Activated T-helper 17 cell treated with anti-CD3 and anti-CD28 coated beads, Interleukin-2, amount 50 U/mL, for 72 hours (primary cell): Measurements from ENCODE around the gene LCN15. TPM values are rescaled to one million over a fixed set of nuclear protein-coding genes. Genes with fewer than 3 reads are reported as not detected.
A peak's percentile ranks its signal among the peaks of the same experiment; 100 is the strongest.

ENCODE experiments used
- ATAC-seq: fragments of 150-1000 bp; cut with Tn5 transposase; replicated peaks from 2 replicates; pipeline ENCODE4 v1.10.0; 2021; ENCODE audit warnings: mild to moderate bottlenecking, moderate library complexity
- H3K27ac Mint-ChIP-seq: one replicate; pipeline ENCODE4 v1.8.0; 2022; ENCODE audit warnings: mixed read lengths
- H3K27me3 Mint-ChIP-seq: one replicate; pipeline ENCODE4 v1.8.0; 2022; ENCODE audit warnings: mixed read lengths
- H3K36me3 Mint-ChIP-seq: one replicate; pipeline ENCODE4 v1.8.0; 2022; ENCODE audit warnings: low read depth, mild to moderate bottlenecking, mixed read lengths
- H3K4me1 Mint-ChIP-seq: one replicate; pipeline ENCODE4 v1.8.0; 2022; ENCODE audit warnings: mixed read lengths
- H3K4me3 Mint-ChIP-seq: one replicate; pipeline ENCODE4 v1.8.0; 2022; ENCODE audit warnings: mild to moderate bottlenecking, mixed read lengths
- H3K9me3 Mint-ChIP-seq: one replicate; pipeline ENCODE4 v1.8.0; 2022; ENCODE audit warnings: mixed read lengths
- total RNA-seq, 2 donors: library from RNA; stranded (reverse); gene quantifications; one replicate each; pipeline ENCODE4 v1.2.3, GENCODE V29; 2022

LCN15 gene
- total RNA-seq, 2 donors from 2014 or later: not detected

DNA sequence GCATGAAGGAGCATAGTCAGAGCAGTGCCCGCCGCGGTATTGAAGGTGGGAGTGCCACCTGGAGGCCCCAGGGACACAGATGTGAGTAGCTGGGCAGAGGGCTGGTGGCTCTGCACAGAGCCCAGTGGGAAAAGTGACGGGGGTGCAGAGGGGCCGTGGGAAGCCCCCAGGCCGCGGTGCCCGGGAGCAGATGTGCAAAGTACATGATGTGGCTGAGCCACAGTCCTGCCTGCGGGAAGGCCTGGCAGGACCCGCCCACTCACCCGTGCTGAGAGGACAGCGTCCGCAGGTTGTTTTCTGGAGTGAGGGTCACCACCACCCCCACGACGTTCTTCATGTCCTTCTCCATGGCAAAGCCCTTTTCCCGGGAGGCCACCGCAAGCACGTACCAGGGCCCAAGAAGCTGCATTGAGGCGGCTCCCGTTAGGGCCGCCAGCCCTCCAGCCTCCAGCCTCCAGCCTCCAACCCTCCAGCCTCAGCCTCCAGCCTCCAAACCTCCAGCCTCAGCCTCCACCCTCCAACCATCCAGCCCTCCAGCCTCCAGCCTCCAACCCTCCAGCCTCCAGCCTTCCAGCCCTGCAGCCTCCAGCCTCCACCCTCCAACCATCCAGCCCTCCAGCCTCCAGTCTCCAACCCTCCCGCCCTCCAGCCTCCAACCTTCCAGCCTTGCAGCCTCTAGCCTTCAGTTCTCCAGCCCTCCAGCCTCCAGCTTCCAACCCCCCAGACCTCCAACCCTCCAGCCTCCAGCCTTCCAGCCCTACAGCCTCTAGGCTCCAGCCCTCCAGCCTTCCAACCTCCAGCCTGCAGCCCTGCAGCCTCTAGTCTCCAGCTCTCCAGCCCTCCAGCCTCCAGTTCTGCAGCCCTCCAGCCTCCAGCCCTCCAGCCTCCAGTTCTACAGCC is 16.9 kb downstream of the LCN15 start:
- no peaks in the 10 kb centered on the region for H3K36me3 Mint-ChIP-seq
- no peak overlapping the region for H3K27ac Mint-ChIP-seq
- H3K9me3 Mint-ChIP-seq: peaks cover 3% of the 10 kb centered on the region
- no peaks in the 10 kb centered on the region for H3K4me1 Mint-ChIP-seq
- H3K4me3 Mint-ChIP-seq: no peak overlapping the region
- ATAC-seq: no peak
- peaks cover 6% of the 10 kb centered on the region for H3K27me3 Mint-ChIP-seq

GRCh38 chr9:136746621-136747020 is 17.7 kb downstream of the LCN15 start:
- Mint-ChIP-seq H3K27ac (no peak overlapping the region), H3K4me1 (no peaks in the 10 kb centered on the region), H3K9me3 (no peaks in the 10 kb centered on the region), H3K36me3 (no peaks in the 10 kb centered on the region), H3K27me3 (peaks cover 6% of the 10 kb centered on the region), H3K4me3 (no peak overlapping the region)
- ATAC-seq: no peak

GRCh38 chr9:136746155-136746490 is 18.2 kb downstream of the LCN15 start:
- Mint-ChIP-seq H3K36me3 (no peaks in the 10 kb centered on the region), H3K4me1 (no peaks in the 10 kb centered on the region), H3K27me3 (peaks cover 6% of the 10 kb centered on the region), H3K27ac (no peak overlapping the region), H3K4me3 (no peak overlapping the region), H3K9me3 (no peaks in the 10 kb centered on the region)
- ATAC-seq: no peak

GRCh38 chr9:136745389-136746154 is 18.7 kb downstream of the LCN15 start:
- H3K36me3 Mint-ChIP-seq: no peaks in the 10 kb centered on the region
- no peak overlapping the region for H3K27ac Mint-ChIP-seq

DNA sequence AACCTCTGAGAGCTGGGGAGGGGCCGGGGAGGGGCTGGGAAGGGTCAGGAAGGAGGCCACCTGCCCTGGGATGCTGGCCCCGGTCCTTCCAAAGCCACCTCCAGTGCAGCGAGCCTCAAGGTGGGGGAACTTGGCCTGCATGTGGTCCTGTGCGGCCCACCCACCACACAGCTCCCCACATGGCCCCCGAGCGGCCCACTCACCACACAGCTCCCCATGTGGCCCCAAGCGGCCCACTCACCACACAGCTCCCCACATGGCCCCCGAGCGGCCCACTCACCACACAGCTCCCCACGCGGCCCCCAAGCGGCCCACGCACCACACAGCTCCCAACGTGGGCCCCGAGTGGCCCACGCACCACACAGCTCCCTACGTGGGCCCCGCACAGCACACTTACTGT is 19.5 kb downstream of the LCN15 start:
- Mint-ChIP-seq H3K27ac (no peak overlapping the region), H3K4me1 (no peaks in the 10 kb centered on the region), H3K27me3 (peaks cover 6% of the 10 kb centered on the region), H3K36me3 (no peaks in the 10 kb centered on the region), H3K9me3 (no peaks in the 10 kb centered on the region), H3K4me3 (no peak overlapping the region)
- ATAC-seq: no peak

More at GRCh38 chr9:136745389-136746154, 18.7 kb downstream of the LCN15 start:
- H3K4me1 Mint-ChIP-seq: no peaks in the 10 kb centered on the region
- H3K27me3 Mint-ChIP-seq: peaks cover 6% of the 10 kb centered on the region
- H3K4me3 Mint-ChIP-seq: no peak overlapping the region
- no peak for ATAC-seq
- H3K9me3 Mint-ChIP-seq: no peaks in the 10 kb centered on the region

- ATAC-seq: no peak
- no peaks in the 10 kb centered on the region for H3K9me3 Mint-ChIP-seq
- H3K4me1 Mint-ChIP-seq: no peaks in the 10 kb centered on the region
- no peak overlapping the region for H3K27ac Mint-ChIP-seq
- no peak overlapping the region for H3K4me3 Mint-ChIP-seq
- no peaks in the 10 kb centered on the region for H3K36me3 Mint-ChIP-seq
- H3K27me3 Mint-ChIP-seq: peaks cover 6% of the 10 kb centered on the region
These were observed 20.6 kb downstream of the LCN15 start for GRCh38 chr9:136743639-136744211.

GRCh38 chr9:136742591-136743391 is 21.5 kb downstream of the LCN15 start, which contains the start of gene LCN10:
Gene LCN10, minus strand, starts transcription at chr9:136742940. Its CDS starts 37 bp downstream, at chr9:136742903.
- H3K27ac Mint-ChIP-seq: no peak within 1 kb of the TSS
- no peak for ATAC-seq
- H3K9me3 Mint-ChIP-seq: no peaks in the 10 kb centered on the region
- peak within 1 kb of the TSS; percentile 61 for H3K4me3 Mint-ChIP-seq
- H3K36me3 Mint-ChIP-seq: no peaks in the 10 kb centered on the region
- no peaks in the 10 kb centered on the region for H3K4me1 Mint-ChIP-seq
- H3K27me3 Mint-ChIP-seq: peaks cover 3% of the 10 kb centered on the region

GRCh38 chr9:136741883-136742571 is 22.3 kb downstream of the LCN15 start:
- Mint-ChIP-seq H3K4me1 (no peaks in the 10 kb centered on the region), H3K27me3 (peaks cover 2% of the 10 kb centered on the region), H3K9me3 (no peaks in the 10 kb centered on the region), H3K4me3 (peak overlapping the region; percentile 61), H3K36me3 (no peaks in the 10 kb centered on the region), H3K27ac (no peak overlapping the region)
- peak; percentile 82 for ATAC-seq

GRCh38 chr9:136740971-136741882 is 23.1 kb downstream of the LCN15 start:
- no peaks in the 10 kb centered on the region for H3K36me3 Mint-ChIP-seq
- H3K27me3 Mint-ChIP-seq: no peaks in the 10 kb centered on the region
- no peak overlapping the region for H3K27ac Mint-ChIP-seq
- peak; percentile 23 for ATAC-seq
- H3K4me1 Mint-ChIP-seq: no peaks in the 10 kb centered on the region
- peak overlapping the region; percentile 61 for H3K4me3 Mint-ChIP-seq
- no peaks in the 10 kb centered on the region for H3K9me3 Mint-ChIP-seq

DNA sequence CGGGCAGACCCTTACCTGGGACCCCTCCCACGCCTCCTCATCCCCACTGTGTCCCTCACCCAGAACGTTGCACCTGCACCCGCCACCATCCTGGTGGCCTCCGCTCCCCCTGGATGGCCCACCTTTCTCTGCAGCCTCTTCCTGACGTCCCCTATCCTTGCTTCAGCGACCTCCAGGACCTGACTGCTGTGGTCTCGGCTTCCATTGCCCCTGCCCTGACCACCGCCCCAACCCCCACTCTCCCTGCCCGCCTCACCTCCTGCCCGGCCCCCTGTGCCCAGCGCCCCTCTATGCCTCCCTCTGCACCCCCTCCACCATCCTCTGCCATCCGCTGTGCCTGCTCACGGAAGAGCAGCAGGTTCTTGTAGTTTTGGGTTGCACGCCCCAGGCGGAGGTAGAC is 23.8 kb downstream of the LCN15 start:
- Mint-ChIP-seq H3K4me3 (no peak overlapping the region), H3K27ac (no peak overlapping the region), H3K4me1 (no peaks in the 10 kb centered on the region), H3K36me3 (no peaks in the 10 kb centered on the region), H3K9me3 (no peaks in the 10 kb centered on the region), H3K27me3 (no peaks in the 10 kb centered on the region)
- no peak for ATAC-seq

DNA sequence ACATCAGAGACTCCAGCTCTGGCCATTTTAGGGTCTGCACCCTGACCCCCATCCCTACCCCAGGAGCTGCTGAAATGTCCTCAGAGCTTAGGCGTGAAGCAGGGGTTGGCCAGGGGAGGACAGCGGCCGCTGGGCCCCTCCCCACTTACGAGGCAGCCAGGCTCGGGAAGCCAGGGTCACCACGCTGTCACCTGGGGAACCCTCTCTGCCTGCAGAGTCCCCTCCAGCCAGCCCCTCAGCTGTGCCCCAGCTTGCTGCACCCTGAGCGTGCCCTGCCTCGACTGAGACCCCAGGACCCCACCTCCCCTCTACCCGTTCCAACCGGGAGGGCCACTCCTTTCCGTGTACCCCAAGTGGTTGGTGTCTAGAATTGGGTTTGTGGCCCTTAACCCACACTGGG is 24.2 kb downstream of the LCN15 start:
- Mint-ChIP-seq H3K9me3 (no peaks in the 10 kb centered on the region), H3K27ac (no peak overlapping the region), H3K4me1 (no peaks in the 10 kb centered on the region), H3K36me3 (no peaks in the 10 kb centered on the region), H3K4me3 (no peak overlapping the region), H3K27me3 (no peaks in the 10 kb centered on the region)
- ATAC-seq: no peak

GRCh38 chr9:136739509-136739908 is 24.8 kb downstream of the LCN15 start:
- no peaks in the 10 kb centered on the region for H3K4me1 Mint-ChIP-seq

DNA sequence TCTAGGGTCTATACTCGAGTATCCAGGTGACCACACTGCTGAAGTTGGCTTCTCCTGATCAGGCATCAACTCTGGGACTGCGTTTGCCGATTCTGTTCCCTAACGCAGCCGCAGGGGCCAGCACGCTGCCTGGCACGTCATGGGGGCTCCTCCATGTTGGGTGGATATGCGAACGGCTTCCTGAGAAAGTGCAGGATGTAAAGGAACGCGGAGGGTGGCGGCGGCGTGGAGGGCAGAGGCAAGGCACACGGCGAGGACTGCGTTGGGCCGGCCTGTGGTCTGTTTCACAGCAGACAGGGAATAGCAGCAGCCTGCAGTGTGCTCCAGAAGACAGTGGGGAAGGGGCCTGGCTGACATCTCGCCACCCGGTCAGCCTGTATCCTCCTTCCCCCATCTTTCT is 25.4 kb downstream of the LCN15 start:
- no peak for ATAC-seq
- Mint-ChIP-seq H3K9me3 (no peaks in the 10 kb centered on the region), H3K36me3 (no peaks in the 10 kb centered on the region), H3K4me1 (no peaks in the 10 kb centered on the region), H3K27ac (no peak overlapping the region), H3K4me3 (no peak overlapping the region), H3K27me3 (no peaks in the 10 kb centered on the region)

More at GRCh38 chr9:136739509-136739908, 24.8 kb downstream of the LCN15 start:
- Mint-ChIP-seq H3K27ac (no peak overlapping the region), H3K27me3 (no peaks in the 10 kb centered on the region), H3K36me3 (no peaks in the 10 kb centered on the region), H3K4me3 (no peak overlapping the region), H3K9me3 (no peaks in the 10 kb centered on the region)
- ATAC-seq: no peak
